Gastroesophageal sphincter (tissue), 4 donors: ENCODE results near the gene SMG6. TPM values are rescaled to one million over a fixed set of nuclear protein-coding genes. Genes with fewer than 3 reads are reported as not detected.

Source experiments
- ATAC-seq: fragments of 150-250 bp; one replicate; pipeline ENCODE4 v1.9.1; 2016; ENCODE audit warnings: mild to moderate bottlenecking, moderate library complexity
- H3K27ac ChIP-seq, 4 donors: fragments of 200-600 bp; sonication (generic) in 3 of 4; 1 replicate in 3 of 4; 2 replicates in 1 of 4; pipeline ENCODE4 v1.5.1; 2016 to 2019
- H3K27me3 ChIP-seq: fragments of 200-600 bp; sonication (generic); one replicate; pipeline ENCODE4 v1.5.1; 2019
- H3K36me3 ChIP-seq, 2 donors: fragments of 200-600 bp; sonication (generic); one replicate each; pipeline ENCODE4 v1.5.1; 2019; ENCODE audit warnings: control low read depth in 1 of 2
- H3K4me1 ChIP-seq, 3 donors: fragments of 200-600 bp; sonication (generic); 1 replicate in 2 of 3; 2 replicates in 1 of 3; pipeline ENCODE4 v1.5.1; 2016 to 2019; ENCODE audit warnings: control low read depth in 2 of 3
- H3K4me3 ChIP-seq, 2 donors: fragments of 200-600 bp; sonication (generic); one replicate each; pipeline ENCODE4 v1.5.1; 2019; ENCODE audit warnings: mild to moderate bottlenecking in 1 of 2, moderate library complexity in 1 of 2
- H3K9me3 ChIP-seq, 3 donors: fragments of 200-600 bp; sonication (generic); one replicate each; pipeline ENCODE4 v1.5.1; 2017 to 2019; ENCODE audit warnings: control low read depth in 2 of 3
- CTCF ChIP-seq, 4 experiments: fragments of 200-600 bp in 2 of 4; fragments of 450-650 bp in 2 of 4; sonication (generic) in 1 of 4; IDR thresholded peaks; one replicate each; pipeline ENCODE4 v1.5.1; 2017 to 2019; ENCODE audit warnings: antibody characterized with exemption in 4 of 4, mild to moderate bottlenecking in 2 of 4, moderate library complexity in 2 of 4
- EP300 ChIP-seq: sonication (generic); formaldehyde crosslinking; IDR thresholded peaks from one replicate; pipeline ENCODE4 v1.6.1; 2017; ENCODE audit warnings: antibody characterized with exemption, mild to moderate bottlenecking
- POLR2A ChIP-seq, 2 donors: fragments of 450-650 bp; IDR thresholded peaks; one replicate each; pipeline ENCODE4 v1.6.1; 2017; ENCODE audit warnings: antibody characterized with exemption in 2 of 2, mild to moderate bottlenecking in 2 of 2, moderate library complexity in 1 of 2
- POLR2AphosphoS5 ChIP-seq: sonication (generic); formaldehyde crosslinking; IDR thresholded peaks from one replicate; pipeline ENCODE4 v1.6.1; 2017; ENCODE audit warnings: antibody characterized with exemption
- WGBS, 2 donors: methylation state at CpG; one replicate each; pipeline ENCODE4 v1.1.5; 2018; ENCODE audit warnings: low coverage in 1 of 2; 5-methylcytosine and 5-hydroxymethylcytosine counted together
- total RNA-seq, 4 donors: library from RNA; depleted of rRNA; stranded (reverse); fragments of >200 nt; gene quantifications; one replicate each; pipeline ENCODE4 v1.1.0, GENCODE V29; 2016

SMG6 gene
- total RNA-seq, 4 donors from 2014 or later, result 27.2 to 75.5 (median 43.9) TPM

- 0 to 1% methylated on average over 5 to 15 of the region's 93 CpGs for WGBS, 2 donors
- Histone ChIP-seq H3K4me3 (peak within 1 kb of the TSS; percentile 77 to 82), H3K27ac (peak within 1 kb of the TSS; percentile 72 to 97 (median 92)), H3K36me3 (peaks cover 0 to 62% of the 10 kb centered on the region in 2 donors), H3K9me3 (no peaks in the 10 kb centered on the region), H3K27me3 (no peaks in the 10 kb centered on the region), H3K4me1 (peaks cover 0 to 39% (median 13%) of the 10 kb centered on the region in 3 donors)
- peak; percentile 82 for TF ChIP-seq POLR2AphosphoS5
- TF ChIP-seq POLR2A (IDR thresholded peaks at IDR 0.05), result peak; percentile 50 to 66
- TF ChIP-seq CTCF (IDR thresholded peaks at IDR 0.05), result peak in 3 of 4 experiments; percentile 44 to 73 (median 55)
- no peak for TF ChIP-seq EP300
- peak; percentile 96 for ATAC-seq
These were observed 261.8 kb downstream of the SMG6 start, which contains the start of gene OVCA2 for GRCh38 chr17:2041561-2042389. OVCA2 (plus strand) TSS chr17:2042022; CDS start chr17:2042048, 26 bp downstream.

- Histone ChIP-seq H3K4me3 (peak overlapping the region; percentile 77 to 82), H3K27me3 (no peaks in the 10 kb centered on the region), H3K27ac (peak overlapping the region; percentile 24 to 97 (median 92)), H3K9me3 (no peaks in the 10 kb centered on the region), H3K4me1 (peaks cover 0 to 39% (median 13%) of the 10 kb centered on the region in 3 donors), H3K36me3 (peaks cover 0 to 69% of the 10 kb centered on the region in 2 donors)
- TF ChIP-seq CTCF (IDR thresholded peaks at IDR 0.05) (peak in 1 of 4 experiments; percentile 6), EP300 (no peak)
- no peak for ATAC-seq
- WGBS, 2 donors, result no CpG with 5 or more reads among the region's 16 CpGs
These were observed 262.5 kb downstream of the SMG6 start for GRCh38 chr17:2040942-2041560.

GRCh38 chr17:2040219-2040827 lies 263.3 kb downstream of the SMG6 start:
- H3K36me3 ChIP-seq, result peaks cover 0 to 77% of the 10 kb centered on the region in 2 donors
- no peaks in the 10 kb centered on the region for H3K9me3 ChIP-seq
- ATAC-seq, result no peak
- H3K27me3 ChIP-seq, result no peaks in the 10 kb centered on the region
- peak overlapping the region in 2 of 4 donors; percentile 92 for H3K27ac ChIP-seq
- no peak overlapping the region for H3K4me3 ChIP-seq
- TF ChIP-seq EP300, result no peak
- 89% methylated on average over 4 of the region's 7 CpGs; no CpG with 5 or more reads in 1 of the 2 donors for WGBS, 2 donors
- H3K4me1 ChIP-seq, result peaks cover 0 to 39% (median 13%) of the 10 kb centered on the region in 3 donors

GRCh38 chr17:2037155-2037554 lies 266.4 kb downstream of the SMG6 start:
- TF ChIP-seq POLR2AphosphoS5 (no peak), EP300 (no peak), CTCF (IDR thresholded peaks at IDR 0.05) (no peak), POLR2A (IDR thresholded peaks at IDR 0.05) (no peak)
- WGBS, 2 donors, result 89% methylated on average over 3 of the region's 10 CpGs; no CpG with 5 or more reads in 1 of the 2 donors
- H3K4me1 ChIP-seq, result peaks cover 0 to 33% (median 5%) of the 10 kb centered on the region in 3 donors
- no peaks in the 10 kb centered on the region for H3K9me3 ChIP-seq
- no peak for ATAC-seq
- peaks cover 0 to 72% of the 10 kb centered on the region in 2 donors for H3K36me3 ChIP-seq
- no peaks in the 10 kb centered on the region for H3K27me3 ChIP-seq
- H3K4me3 ChIP-seq, result no peak overlapping the region
- H3K27ac ChIP-seq, result no peak overlapping the region
